GM19328 (cell line): Measurements from ENCODE around the gene NOC4L.
"Not testable (repeated sequence)": the region's sequence is repeated elsewhere in the genome, so short reads cannot be mapped to it uniquely, and the experiment has no call there.

Source experiments
- ATAC-seq: cut with Tn5 transposase; IDR thresholded peaks from one replicate; pipeline ENCODE4 v1.9.1; 2021; ENCODE audit warnings: mild to moderate bottlenecking, moderate library complexity; ENCODE audit not compliant: unreplicated experiment

NOC4L gene

GRCh38 chr12:132141976-132142678 is 2.1 kb upstream of the NOC4L start:
- ATAC-seq, result no peak

GRCh38 chr12:132142679-132143335 is 1.4 kb upstream of the NOC4L start:
- ATAC-seq, result no peak

GRCh38 chr12:132143336-132144071 is 753 bp upstream of the NOC4L start:
- peak; percentile 23 for ATAC-seq

DNA sequence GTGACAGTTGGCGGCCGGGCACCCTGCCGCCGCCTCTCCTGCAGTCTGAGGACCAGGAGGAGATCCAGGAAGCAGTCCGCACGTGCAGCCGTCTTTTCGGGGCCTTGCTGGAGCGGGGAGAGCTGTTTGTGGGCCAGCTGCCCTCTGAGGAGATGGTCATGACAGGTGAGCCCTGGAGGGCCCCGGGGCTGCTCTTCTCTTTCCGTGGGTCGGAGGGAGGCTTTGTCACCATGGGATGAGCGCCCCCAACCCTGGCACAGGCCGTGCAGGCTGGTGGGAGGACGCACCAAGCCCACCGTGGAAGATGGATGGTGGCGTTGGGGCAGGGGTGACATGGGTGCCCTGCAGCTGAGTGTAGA is 532 bp downstream of the NOC4L start:
- ATAC-seq, result peak; percentile 2

GRCh38 chr12:132145334-132145733 is 1.1 kb downstream of the NOC4L start:
- ATAC-seq, result no peak

DNA sequence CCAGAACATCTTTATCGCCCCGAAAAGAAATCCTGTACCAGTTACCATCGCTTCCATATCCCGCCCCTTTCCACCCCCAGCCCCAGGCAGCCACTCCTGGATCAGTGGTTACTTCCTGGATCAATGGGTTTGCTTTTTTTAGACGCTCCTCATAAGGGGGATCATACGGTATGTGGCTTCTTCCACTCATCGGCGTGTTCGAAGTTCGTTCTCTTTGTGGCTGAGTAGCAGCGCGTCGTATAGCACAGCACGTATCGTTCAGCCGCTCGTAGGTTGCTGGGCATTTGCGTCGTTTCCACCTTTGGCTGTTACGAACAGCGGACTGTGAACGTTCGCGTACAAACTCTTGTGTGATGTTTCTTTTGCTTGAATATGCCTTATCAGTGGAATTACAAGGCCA is 1.8 kb downstream of the NOC4L start:
- no peak for ATAC-seq

- ATAC-seq, result no peak
Observed at GRCh38 chr12:132146772-132147422, 2.6 kb downstream of the NOC4L start.

DNA sequence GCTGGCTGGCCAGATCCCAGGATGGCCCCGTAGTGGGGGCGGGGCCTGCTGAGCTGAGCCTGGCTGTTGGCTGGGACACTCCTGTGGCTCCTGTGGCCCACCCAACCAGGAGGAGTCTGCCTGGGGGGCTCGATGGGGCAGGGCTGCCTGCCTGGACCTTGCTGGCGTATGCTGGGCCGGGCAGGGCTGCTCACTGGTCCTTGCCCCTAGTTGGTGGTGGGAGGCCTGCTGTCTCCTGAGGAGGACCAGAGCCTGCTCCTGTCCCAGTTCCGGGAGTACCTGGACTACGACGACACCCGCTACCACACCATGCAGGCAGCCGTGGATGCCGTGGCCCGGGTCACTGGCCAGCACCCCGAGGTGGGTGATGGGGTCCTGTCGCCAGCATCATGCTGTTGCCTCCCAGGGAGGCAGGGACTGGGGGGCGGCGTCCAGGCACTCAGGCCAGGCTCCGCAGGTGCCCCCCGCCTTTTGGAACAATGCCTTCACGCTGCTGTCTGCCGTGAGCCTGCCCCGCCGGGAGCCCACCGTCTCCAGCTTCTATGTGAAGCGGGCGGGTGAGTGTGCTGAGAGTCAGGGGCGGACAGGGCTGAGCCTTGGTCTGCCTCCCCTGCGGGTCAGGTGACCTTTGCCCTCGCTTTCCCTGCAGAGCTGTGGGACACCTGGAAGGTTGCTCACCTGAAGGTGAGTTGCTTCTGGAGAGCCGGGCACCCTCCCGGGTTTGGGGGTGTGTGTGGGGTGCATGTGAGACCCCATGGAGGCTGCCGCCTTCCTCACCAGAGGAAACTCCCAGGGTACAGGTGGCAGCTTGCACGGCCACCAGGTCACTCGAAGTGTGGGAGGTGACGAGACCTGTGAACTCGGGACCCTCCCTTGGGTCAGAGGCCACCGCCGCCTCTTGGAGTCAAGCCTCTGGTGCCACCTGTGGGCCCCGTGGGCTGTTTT is 3.4 kb downstream of the NOC4L start:
- no peak for ATAC-seq

GRCh38 chr12:132148368-132149045 is 4.2 kb downstream of the NOC4L start:
- ATAC-seq, result no peak

GRCh38 chr12:132149526-132149925 is 5.3 kb downstream of the NOC4L start:
- not testable (repeated sequence) for ATAC-seq

DNA sequence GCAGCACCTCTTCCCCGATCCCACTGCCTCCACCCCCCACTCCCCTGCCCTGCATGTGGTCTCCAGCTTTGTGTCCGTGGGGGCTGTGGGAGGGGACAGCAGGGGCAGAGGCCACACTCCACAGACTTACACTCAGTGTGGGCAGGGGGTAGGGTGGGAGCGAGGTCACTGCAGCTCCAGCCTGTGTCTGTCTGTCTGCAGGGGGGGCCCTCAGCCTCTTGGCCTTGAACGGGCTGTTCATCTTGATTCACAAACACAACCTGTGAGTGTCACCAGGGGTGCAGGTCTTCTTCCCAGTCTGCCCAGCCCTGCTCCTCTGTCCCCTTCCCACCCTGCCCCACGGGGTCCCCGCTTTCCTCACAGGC is 6.5 kb downstream of the NOC4L start:
- no peak for ATAC-seq

DNA sequence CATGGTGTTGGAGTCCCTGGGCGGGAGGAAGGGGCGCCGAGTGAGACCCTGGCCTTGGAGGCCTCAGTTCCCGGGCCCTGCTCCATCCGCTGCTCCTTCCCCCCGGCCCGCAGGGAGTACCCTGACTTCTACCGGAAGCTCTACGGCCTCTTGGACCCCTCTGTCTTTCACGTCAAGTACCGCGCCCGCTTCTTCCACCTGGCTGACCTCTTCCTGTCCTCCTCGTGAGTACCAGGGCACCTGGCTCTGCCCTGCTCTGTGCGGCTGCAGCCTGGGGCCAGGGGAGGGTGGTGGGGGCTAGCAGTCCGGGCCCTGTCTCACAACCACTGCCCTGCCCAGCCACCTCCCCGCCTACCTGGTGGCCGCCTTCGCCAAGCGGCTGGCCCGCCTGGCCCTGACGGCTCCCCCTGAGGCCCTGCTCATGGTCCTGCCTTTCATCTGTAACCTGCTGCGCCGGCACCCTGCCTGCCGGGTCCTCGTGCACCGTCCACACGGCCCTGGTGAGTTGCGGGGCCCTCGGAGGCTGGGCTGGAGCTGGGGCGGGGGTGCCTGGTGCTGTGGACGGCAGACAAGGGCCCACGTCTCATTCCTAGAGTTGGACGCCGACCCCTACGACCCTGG is 7.0 kb downstream of the NOC4L start:
- no peak for ATAC-seq

- no peak for ATAC-seq
Observed at GRCh38 chr12:132151766-132152410, 7.6 kb downstream of the NOC4L start.

- no peak for ATAC-seq
Observed at GRCh38 chr12:132152411-132152821, 8.2 kb downstream of the NOC4L start.

DNA sequence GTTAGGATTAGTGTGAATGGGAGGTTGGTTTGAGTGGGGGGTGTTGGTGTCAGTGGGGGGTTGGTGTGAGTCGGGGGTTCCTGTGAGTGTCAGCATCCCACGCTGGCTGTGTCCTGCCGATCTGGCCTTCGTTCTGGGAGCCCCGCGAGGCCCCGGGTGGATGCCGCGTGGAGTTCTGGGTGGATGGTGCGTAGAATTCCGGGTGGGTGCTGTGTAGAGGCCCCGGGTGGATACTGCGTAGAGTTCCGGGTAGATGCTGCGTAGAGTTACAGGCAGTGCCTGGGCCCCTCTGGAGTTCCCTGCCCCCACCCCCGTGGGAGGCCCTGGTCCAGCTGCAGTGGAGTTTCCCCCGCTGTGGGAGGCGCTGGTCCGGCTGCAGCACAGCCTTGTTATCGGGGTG is 8.7 kb downstream of the NOC4L start:
- ATAC-seq, result no peak

GRCh38 chr12:132153501-132154340 is 9.5 kb downstream of the NOC4L start:
- ATAC-seq, result no peak

DNA sequence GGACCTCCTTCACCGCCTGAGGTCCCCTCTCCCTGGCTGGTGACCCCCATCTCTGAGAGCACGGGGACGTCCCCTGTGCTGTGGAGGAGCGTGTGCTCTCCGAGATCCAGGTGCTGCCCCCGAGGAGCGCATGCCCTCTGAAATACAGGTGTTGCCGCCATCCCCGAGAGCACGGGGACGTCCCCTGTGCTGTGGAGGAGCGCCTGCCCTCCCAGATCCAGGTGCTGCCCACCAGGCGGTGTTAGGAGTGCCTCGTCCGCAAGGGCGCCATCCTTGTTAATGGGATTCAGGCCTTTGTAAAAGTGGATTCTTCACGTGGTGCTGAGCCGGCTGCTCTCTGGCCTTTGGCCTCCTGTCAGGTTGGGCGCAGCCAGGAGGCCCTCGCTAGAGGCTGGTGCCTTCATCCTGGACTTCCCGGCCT is 10.1 kb downstream of the NOC4L start:
- ATAC-seq, result no peak
